Panc1 (cell line): ENCODE data around the gene FSTL4. TPM values are rescaled to one million over a fixed set of nuclear protein-coding genes. Genes with fewer than 3 reads are reported as not detected.

Experiments
- ATAC-seq: fragments of 200-7000 bp; cut with Tn5 transposase; 2 replicates; pipeline ENCODE4 v1.9.1; 2020; ENCODE audit warnings: mild to moderate bottlenecking, moderate library complexity
- BruUV-seq: library from RNA; stranded (reverse); fragments of 400-500 nt; replicated peaks from 2 replicates; lab custom pipeline; 2021; lab: Mats Ljungman, UMichigan
- CTCF ChIA-PET: fragments of 300-600 bp; sonication (Branson Sonifier 250); formaldehyde crosslinking; loops from one replicate; lab custom pipeline; 2022; ENCODE audit warnings: antibody characterized with exemption; lab: Charles Lee
- POLR2A ChIA-PET: fragments of 300-600 bp; sonication (Branson Sonifier 250); formaldehyde crosslinking; loops from one replicate; lab custom pipeline; 2022; ENCODE audit warnings: antibody characterized with exemption; lab: Charles Lee
- DNase-seq: peaks from one replicate; pipeline ENCODE4 v3.0.0-alpha.2; 2010; ENCODE audit warnings: low read depth, low spot score
- H3K27ac ChIP-seq: 2 replicates; pipeline ENCODE4 v1.5.1; 2011; ENCODE audit warnings: mild to moderate bottlenecking, low read length, inconsistent platforms
- H3K27me3 ChIP-seq: fragments of 200-500 bp; sonication (Bioruptor generic); 2 replicates; pipeline ENCODE4 v1.6.0; 2014; ENCODE audit warnings: low read length, inconsistent platforms; ENCODE audit not compliant: control insufficient read depth, insufficient read depth
- H3K36me3 ChIP-seq: fragments of 200-500 bp; sonication (Bioruptor generic); 2 replicates; pipeline ENCODE4 v1.5.1; 2014; ENCODE audit warnings: inconsistent platforms, mild to moderate bottlenecking, low read length, moderate library complexity; ENCODE audit not compliant: control insufficient read depth, insufficient read depth
- H3K4me1 ChIP-seq: 2 replicates; pipeline ENCODE4 v1.5.1; 2011; ENCODE audit warnings: inconsistent platforms, mild to moderate bottlenecking, low read length, moderate library complexity; ENCODE audit not compliant: control insufficient read depth, insufficient read depth
- H3K4me3 ChIP-seq, 2 experiments: 2 replicates each; pipeline ENCODE4 v1.5.1; 2011 to 2012; ENCODE audit warnings: low read depth in 2 of 2, low read length in 2 of 2, mild to moderate bottlenecking in 2 of 2, inconsistent platforms in 1 of 2, moderate library complexity in 1 of 2
- H3K9me3 ChIP-seq: fragments of 200-500 bp; sonication (Bioruptor generic); 2 replicates; pipeline ENCODE4 v1.5.1; 2014; ENCODE audit warnings: low read depth, mild to moderate bottlenecking, inconsistent platforms, low read length, moderate library complexity; ENCODE audit not compliant: control insufficient read depth, insufficient read depth
- CTCF ChIP-seq: fragments of 450-650 bp; IDR thresholded peaks from 2 replicates; pipeline ENCODE4 v1.5.1; 2017; ENCODE audit warnings: mild to moderate bottlenecking
- POLR2AphosphoS5 ChIP-seq: IDR thresholded peaks from 2 replicates; pipeline ENCODE4 v1.6.1; 2012; ENCODE audit warnings: mild to moderate bottlenecking, low read depth, low read length, moderate library complexity
- REST ChIP-seq, 2 experiments: IDR thresholded peaks; 2 replicates each; pipeline ENCODE4 v1.6.1; 2011 to 2012; ENCODE audit warnings: low read depth in 2 of 2, control low read depth in 1 of 2, low read length in 1 of 2, mild to moderate bottlenecking in 1 of 2, moderate library complexity in 1 of 2; ENCODE audit not compliant: insufficient read depth in 1 of 2
- SIN3A ChIP-seq: IDR thresholded peaks from 2 replicates; pipeline ENCODE4 v1.6.1; 2012; ENCODE audit warnings: low read depth, mild to moderate bottlenecking, low read length, moderate library complexity, borderline replicate concordance; ENCODE audit not compliant: insufficient read depth
- TCF7L2 ChIP-seq: IDR thresholded peaks from 2 replicates; pipeline ENCODE4 v1.6.1; 2011; ENCODE audit warnings: mild to moderate bottlenecking, low read depth, low read length, inconsistent platforms
- in situ Hi-C: cut with HindIII; loops from 2 replicates; pipeline ENCODE4 v1.10.0; 2016; ENCODE audit warnings: low sequenced_read_pairs, low pct_unique_long_range_greater_than_20kb
- intact Hi-C: fragments of 100-400 bp; cut with micrococcal nuclease; formaldehyde crosslinking; loops from one replicate; pipeline ENCODE4 v1.10.0; 2022; ENCODE audit not compliant: unreplicated experiment
- total RNA-seq: library from RNA; stranded (reverse); gene quantifications from one replicate; pipeline ENCODE4 v1.2.1, GENCODE V29; 2021; ENCODE audit not compliant: unreplicated experiment

FSTL4 gene
- total RNA-seq, 1 experiment from 2014 or later = 0.18 TPM

GRCh38 chr5:133233616-133234015 lies 378.7 kb downstream of the FSTL4 start:
- Histone ChIP-seq H3K9me3 (no peaks in the 10 kb centered on the region), H3K27me3 (no peaks in the 10 kb centered on the region), H3K27ac (no peak overlapping the region), H3K36me3 (no peaks in the 10 kb centered on the region), H3K4me3 (no peak overlapping the region), H3K4me1 (peaks cover 4% of the 10 kb centered on the region; the same call in 1 of the 2 replicates)
- no TSS peak for BruUV-seq
- DNase-seq (no peak), ATAC-seq (no peak)
- no peak for TF ChIP-seq REST (IDR thresholded peaks at IDR 0.05; ENCODE audit: insufficient read depth in 1 of 2, low read depth in 2 of 2, low read length in 1 of 2)
- TF ChIP-seq POLR2AphosphoS5 = no peak
- no peak for TF ChIP-seq TCF7L2
- no peak for TF ChIP-seq SIN3A
- TF ChIP-seq CTCF = no peak
- intact Hi-C loops = no loop called here
- ChIA-PET CTCF (no interaction called here), POLR2A (no interaction called here)
- in situ Hi-C loops = no loop called here

- TF ChIP-seq CTCF (no peak), POLR2AphosphoS5 (no peak), TCF7L2 (no peak), REST (IDR thresholded peaks at IDR 0.05; ENCODE audit: insufficient read depth in 1 of 2, low read depth in 2 of 2, low read length in 1 of 2) (no peak), SIN3A (no peak)
- CTCF ChIA-PET = no interaction called here
- no peak overlapping the region for H3K27ac ChIP-seq
- H3K4me1 ChIP-seq = peaks cover 4% of the 10 kb centered on the region; the same call in 1 of the 2 replicates
- no peak for ATAC-seq
- in situ Hi-C loops (no loop called here), intact Hi-C loops (no loop called here)
- H3K4me3 ChIP-seq = no peak overlapping the region
- no TSS peak for BruUV-seq
- no peaks in the 10 kb centered on the region for H3K27me3 ChIP-seq
- no peak for DNase-seq
- no peaks in the 10 kb centered on the region for H3K9me3 ChIP-seq
- POLR2A ChIA-PET = no interaction called here
- H3K36me3 ChIP-seq = no peaks in the 10 kb centered on the region
These were observed 379.4 kb downstream of the FSTL4 start for GRCh38 chr5:133232911-133233310.
